Activated CD8-positive, alpha-beta memory T cell treated with anti-CD3 and anti-CD28 coated beads, Interleukin-2, amount 50 U/mL, for 4 hours (primary cell): ENCODE data around the gene SLC35A2.
"Not testable (repeated sequence)": the region's sequence is repeated elsewhere in the genome, so short reads cannot be mapped to it uniquely, and the experiment has no call there.

Source experiments
- DNase-seq: peaks from one replicate; pipeline ENCODE4 v3.0.0-alpha.2; 2020

Gene SLC35A2

DNA sequence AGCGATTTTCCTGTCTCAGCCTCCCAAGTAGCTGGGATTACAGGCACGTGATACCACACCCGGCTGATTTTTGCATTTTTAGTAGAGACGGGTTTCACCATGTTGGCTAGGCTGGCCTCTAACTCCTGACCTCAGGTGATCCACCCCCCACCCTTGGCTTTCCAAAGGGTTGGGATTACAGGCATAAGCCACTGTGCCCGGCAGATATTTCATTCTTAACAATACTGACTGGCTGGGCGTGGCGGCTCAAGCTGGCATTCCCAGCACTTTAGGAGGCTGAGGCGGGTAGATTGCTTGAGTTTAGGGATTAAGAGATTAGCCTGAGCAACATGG lies 12.4 kb downstream of the SLC35A2 start:
- no peak for DNase-seq

DNA sequence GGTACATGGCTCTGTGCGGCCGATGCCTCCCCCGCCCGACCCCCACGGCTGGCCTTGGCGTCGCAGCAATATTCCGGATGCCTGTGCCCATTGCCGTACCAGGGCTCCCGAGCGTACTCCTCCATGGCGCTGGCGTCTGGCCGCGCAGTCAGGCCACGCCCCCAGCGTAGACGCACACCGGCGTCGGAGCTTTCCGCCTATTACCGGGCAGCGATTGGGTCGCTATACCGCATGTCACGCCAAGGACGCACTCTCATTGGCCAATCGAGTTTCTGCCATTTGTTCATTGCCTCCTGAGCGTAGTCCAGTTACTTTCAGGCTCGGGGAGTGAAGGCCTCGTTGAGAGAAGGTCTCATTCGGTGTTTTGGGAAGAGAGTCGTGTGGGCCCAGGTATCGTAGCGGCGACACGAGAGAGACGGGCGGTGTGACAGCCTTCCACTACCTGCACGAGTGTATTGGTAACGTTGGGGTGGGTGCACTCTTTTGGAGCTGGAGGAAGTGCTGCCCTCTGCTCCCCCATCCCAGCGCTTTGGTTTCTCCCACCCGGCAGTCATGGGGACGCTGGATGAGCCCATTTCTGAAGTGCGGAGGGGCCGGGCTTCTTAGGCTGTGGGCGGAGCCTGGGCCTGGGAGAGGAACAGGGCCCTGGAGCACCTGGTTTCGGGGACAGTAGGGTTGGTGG lies 13.7 kb downstream of the SLC35A2 start, which contains the start of the genes PQBP1 and TIMM17B:
TSS of gene PQBP1 (plus strand) at position 306 of the 682 bp plus-strand sequence. CDS start 580 bp downstream, outside the sequence.
TSS of gene TIMM17B (minus strand) at position 144 of the 682 bp plus-strand sequence. CDS start at position 125, 19 bp downstream.
- DNase-seq: peak; percentile 83

DNA sequence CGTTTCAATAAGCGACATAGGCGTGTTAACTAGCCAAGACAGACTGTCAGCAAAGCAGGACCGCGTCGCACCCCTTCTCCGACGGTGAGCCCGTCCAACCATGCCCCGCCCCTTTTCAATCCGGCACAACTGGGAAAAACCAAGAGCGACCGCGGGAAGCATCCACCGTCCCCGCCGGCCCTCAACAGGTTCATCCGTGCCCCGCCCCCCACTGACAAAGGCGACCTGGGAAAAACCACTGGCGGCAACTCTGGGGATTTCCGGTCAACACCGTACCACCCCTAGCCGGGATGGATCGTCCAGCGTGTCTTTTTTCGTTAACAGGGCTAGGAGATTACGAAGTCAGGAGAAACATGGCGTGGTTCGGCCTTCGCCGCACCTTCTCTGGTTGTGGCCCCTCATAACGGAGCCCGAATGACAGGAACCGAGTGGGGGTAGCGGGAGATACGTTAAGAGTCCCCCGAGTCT lies 14.3 kb downstream of the SLC35A2 start:
- peak; percentile 50 for DNase-seq

DNA sequence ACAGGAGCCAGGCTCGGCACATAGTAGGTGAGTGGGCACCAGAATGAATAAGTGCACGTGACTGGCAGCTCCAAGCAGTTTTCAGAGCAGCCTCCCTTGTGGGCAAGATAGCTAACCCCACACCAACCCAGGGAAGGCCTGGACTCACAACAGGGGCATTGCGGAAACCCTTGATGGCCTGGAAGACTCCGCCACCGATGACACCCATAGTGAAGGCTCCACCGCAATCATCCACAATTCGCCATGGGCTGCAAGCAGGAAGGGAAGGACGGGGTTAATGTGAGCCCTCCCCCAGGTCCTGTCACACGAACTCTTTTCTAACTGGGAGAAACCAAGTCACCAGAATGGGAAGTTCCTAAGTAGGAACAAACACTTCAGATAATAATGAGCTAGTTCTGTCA lies 14.8 kb downstream of the SLC35A2 start:
- DNase-seq: no peak

DNA sequence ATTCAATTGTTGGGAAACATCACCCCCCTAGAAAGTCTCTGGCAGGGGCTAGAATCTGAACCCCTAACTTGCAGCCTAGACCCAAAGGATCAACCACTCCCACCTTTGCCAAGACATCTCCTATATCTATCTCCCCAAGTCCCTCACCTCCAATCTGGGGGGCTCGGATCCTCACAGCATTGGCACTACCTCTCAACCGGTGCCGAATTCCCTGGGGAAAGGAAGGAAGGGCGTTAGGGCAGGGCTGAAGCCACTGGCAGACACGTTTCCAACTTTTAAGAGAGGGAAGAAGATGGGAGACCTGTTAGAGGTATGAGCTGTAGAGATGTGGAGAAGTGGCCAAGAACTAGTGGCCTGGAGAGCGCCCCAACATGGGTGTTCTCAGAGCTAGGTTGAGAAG lies 16.6 kb downstream of the SLC35A2 start:
- no peak for DNase-seq

DNA sequence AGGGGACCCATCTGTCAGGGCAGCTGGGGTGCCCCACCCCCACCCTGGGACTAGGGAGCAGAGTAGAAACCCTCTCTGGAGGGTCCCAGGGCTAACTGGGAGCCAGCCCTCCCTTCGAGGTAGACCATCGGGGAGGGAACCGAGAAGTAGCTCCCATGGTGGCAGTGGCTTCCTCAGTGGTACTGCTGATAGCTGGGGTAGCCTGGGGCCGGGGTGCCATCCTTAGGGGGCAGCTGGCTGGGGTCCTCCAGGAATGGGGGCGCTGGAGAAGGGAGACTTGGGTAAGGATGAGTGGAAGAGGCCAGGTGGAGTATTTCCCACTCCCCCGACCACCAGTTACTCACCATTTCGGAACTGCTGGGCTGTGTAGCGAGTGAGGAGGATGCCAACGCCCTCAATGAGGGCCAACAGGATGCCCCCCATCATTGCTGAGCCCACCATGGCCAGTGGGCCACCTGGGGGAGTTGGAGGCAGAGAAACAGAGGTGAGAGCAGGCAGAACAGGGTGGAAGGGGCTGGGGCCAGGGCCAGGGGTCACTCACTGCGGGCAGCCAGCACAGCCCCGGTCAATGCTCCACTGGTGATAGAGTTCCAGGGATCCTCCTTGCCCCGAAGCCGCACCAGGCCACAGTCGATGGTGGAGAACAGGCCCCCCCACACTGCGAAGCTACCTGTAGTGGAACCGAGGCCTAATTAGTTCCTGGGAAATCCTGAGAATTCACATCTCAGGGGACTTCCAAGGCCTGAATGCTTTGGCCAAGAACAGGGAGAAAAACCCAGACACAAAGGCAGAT lies 17.7 kb downstream of the SLC35A2 start:
- DNase-seq: no peak

DNA sequence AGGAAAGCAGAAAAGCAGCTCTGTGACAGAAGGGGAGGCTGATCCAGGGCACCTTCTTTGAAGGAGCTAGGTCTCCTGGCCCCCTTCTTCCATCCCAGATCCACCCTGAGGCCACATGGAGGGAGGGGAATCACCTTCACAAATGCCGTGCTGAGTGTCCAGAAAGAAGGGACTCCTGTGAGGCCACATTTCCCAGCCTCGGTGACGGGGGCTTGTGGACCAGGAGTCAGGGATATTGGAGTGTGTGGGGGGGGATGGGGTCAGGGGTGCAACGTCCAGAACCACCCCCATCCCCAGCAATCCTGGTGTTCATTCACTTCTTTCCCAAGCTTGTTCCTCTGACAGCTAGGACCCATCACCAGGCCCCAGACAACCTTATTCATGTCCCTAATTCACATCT lies 18.6 kb downstream of the SLC35A2 start:
- no peak for DNase-seq

DNA sequence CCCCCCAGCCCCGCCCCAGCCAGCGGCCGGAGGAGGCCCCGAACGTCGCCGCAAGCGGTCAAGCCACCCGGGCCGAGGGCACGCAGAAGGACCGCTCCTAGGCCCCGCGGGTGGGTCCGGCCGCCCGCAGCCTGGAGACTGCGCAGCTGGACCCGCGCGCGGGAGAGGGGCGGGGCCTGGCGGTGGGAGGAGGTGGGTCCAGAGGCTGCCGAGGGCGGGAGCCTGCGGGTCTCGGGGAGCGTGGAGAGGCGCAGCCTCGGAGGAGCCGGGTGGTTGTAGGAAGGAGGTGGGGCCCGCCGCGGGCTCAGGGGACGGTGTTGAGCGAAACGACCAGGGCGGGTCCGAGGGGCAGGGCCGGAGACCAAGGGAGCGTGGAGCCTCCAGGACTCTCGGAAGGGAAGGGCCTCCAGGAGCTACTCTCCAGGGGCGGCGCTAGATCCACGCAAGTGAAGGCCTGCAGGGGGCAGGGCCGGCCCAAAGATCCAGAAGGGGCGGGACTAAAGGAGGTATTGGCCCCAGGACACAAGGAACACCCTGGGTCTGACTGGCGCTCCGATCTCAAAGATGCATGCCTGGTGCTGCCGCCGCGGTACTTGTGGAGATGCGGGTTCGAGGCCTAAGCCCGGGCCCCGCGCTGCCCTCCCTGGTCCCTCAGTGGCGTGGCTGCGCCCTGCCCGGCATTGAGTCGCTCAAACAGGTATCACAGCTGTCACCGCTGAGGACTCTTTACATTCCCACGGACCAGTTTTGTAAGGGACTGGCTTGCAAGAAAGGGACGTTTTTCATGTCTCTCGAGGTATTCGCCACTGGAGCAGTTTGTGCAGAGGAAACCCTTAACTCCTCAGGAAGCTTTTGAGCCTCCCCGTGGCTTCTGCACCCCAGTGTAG lies 19.8 kb downstream of the SLC35A2 start:
- DNase-seq: peak; percentile 69

DNA sequence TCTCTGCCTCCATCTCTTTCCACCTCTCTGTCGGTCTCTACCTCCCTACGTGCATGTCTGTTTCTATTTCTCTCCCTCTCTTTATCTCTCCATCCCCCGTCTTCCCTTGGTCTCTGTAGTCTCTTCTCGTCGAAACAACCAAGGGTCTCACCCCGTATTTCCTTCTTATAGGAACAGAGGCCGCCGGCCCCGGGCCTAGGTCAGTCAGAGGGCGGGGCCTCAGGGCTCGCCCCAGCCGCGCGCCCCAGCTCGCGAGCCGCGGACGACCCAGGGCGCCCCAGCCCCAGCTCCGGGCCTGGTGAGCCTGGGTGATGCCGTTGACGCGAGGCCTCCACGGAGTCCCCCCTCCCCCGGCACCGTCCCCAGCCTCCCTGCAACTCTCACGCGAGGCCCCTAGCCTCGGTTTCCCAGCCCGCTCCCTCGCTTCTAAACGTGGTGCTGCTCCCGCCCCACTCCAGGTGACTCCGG lies 20.5 kb downstream of the SLC35A2 start:
- DNase-seq: no peak

DNA sequence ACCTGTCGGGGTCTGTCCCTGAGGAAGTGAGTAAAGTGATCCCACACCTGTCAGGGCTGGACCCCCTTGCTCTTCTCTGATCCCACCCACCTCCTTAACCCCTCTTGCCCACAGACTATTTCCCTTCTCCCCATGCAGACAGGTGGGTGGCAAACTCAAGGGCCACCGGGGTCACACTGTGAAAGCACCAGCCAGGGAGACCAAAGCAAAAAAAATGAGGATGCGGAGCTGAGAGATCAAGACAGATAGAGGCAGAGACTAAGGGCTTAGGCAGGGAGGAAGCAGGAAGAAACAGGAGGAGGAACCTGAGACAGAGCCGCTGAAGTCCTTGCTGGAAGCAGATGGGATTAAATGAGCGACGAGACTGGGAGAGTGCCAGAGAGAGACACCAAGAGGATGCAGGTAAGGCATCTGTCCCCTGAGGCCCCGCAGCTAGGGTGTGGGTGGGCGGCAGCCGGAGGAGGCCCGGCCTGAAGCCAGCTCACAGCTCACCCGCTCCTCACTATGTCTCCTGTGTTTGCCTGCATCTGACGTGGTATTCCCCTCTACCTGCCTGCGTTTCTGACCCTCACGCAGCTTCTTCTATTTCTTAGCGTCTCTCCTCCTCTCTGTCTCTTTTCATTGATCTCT lies 21.0 kb downstream of the SLC35A2 start:
- no peak for DNase-seq

DNA sequence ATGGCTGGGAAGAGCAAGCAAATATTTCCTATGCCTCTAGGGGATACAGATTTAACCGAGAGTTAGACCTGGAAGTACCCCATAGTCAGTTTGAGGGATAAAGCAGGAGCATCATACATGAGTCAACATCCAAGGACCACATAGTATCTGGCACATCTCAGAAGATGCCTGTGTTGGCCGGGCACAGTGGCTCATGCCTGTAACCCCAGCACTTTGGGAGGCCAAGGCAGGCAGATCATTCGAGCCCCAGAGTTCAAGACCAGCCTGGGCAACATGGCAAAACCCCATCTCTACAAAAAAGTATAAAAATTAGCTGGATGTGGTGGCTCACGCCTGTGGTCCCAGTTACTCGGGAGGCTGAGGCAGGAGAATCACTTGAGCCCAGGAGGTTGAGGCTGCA lies 24.9 kb downstream of the SLC35A2 start:
- not testable (repeated sequence) for DNase-seq

DNA sequence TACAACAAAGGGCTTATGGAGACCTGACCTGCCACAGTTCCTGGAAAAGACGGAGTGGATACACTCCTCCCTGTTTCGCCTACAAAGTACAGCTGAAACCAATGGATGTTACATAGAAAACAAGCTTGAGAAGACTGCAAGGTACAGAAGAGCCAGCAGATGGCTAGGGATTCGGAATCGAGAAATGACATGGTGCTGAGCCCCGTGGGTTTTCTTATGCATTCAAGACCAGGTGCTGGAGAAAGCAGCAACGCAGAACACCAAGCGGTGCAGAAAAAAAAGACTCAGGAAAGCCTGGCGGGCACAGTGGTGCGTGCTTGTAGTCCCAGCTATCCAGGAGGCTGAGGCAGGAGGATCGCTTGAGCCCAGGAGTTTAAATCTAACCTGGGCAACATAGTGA lies 27.7 kb downstream of the SLC35A2 start:
- DNase-seq: no peak

DNA sequence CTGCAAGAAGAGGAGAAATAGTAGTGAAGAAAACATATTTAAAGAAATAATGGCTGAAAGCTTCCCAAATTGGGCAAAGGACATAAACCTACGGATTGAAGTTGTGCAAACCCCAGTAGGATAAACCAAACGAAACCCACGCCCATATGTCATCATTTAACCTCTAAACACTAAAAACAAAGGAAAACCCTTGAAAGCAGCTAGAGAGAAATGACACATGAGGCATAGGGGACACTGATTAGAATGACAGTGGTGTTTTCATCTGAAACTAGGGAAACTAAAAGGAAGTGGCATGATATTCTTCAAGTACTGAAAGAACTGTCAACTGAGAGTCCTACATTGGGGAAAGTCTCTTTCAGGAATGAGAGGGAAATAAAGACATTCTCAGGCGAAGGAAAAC lies 34.5 kb downstream of the SLC35A2 start:
- DNase-seq: not testable (repeated sequence)

DNA sequence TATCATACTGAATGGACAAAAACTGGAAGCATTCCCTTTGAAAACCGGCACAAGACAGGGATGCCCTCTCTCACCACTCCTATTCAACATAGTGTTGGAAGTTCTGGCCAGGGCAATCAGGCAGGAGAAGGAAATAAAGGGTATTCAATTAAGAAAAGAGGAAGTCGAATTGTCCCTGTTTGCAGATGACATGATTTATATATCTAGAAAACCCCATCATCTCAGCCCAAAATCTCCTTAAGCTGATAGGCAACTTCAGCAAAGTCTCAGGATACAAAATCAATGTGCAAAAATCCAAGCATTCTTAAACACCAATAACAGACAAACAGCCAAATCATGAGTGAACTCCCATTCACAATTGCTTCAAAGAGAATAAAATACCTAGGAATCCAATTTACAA lies 39.4 kb downstream of the SLC35A2 start:
- DNase-seq: not testable (repeated sequence)

DNA sequence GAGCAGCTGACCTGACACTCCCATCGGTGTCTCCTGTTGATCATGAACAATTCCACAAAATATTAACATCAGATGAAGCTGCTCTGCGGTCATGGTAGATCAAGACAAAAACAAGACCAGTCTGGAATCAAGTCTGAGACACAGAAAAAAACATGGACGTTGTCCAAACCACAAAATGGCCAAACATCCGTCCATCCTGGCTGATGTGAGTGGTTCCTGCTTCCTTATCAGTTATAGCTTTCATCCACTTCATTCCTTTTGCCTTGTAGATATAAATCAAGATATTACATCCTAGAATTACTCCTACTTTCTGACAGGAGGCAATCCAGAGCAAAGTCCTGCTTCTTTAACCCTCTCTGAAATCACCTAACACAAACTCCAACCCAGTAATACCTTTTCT lies 47.2 kb downstream of the SLC35A2 start:
- DNase-seq: no peak

DNA sequence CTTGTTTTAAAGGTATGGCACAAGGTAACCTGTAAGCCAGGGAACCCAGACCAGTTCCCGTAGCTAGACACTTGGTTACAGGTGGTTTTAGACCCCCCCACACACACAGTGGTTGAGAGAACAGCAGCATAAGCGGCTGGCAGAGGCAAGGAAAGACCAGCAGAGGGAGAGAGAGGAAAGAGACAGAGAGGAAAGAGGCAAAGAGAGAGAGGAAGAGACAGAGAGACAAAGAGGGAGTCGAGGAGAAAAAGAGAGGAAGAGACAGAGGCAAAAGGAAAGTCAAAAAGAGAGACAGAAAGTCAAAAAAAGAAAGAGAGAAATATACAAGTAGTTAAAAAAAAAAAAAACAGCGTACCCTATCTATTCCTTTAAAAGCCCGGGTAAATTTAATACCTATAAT lies 56.5 kb downstream of the SLC35A2 start:
- DNase-seq: no peak

DNA sequence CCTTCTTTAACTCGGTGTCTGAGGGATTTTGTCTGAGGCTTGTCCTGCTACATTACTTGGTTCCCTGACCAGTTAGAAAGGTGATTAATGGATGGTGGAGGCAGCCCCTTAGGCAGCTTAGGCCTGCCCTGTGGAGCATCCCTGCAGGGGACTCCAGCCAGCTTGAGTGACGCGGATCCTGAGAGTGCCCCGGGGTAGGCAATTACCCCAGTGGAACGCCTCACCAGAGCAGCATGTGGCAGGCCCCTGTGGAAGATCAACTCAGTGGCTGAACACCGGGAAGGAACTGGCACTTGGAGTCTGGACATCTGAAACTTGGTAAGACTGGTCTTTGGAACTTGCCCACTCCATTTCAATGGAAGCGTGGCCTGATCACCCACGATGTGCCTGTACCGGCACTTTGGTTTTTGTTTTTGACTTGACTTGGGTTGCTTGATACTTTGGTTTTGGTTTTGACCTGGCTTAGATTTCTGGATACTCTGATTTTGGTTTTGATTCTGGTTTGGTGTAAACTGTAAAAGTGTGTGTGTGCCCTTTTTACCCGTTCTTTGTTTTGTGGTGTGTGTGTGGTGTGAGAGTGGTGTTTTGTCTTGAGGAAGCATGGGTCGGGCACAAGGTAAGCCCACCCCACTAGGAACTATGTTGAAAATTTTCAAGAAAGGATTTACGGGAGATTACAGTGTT lies 57.2 kb downstream of the SLC35A2 start:
- DNase-seq: not testable (repeated sequence)

DNA sequence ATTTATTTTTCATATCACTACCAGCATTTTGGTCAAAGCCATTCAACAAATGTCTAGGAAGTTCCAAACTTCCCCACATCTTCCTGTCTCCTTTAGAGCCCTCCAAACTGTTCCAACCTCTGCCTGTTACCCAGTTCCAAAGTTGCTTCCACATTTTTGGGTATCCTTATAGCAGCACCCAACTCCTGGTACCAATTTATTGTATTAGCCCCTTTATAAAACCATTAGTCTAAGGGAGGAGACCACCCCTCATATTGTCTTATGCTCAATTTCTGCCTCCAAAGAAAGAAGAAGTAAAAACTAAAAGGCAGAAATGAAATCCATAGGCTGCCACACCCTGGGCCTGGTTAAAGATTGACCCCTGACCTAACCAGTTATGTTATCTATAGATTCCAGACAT lies 58.0 kb downstream of the SLC35A2 start:
- DNase-seq: not testable (repeated sequence)
